ENCODE measurements around the gene MYO1D. TPM values are rescaled to one million over a fixed set of nuclear protein-coding genes. Genes with fewer than 3 reads are reported as not detected.
A peak's percentile ranks its signal among the peaks of the same experiment; 100 is the strongest.

MYO1D gene
- total and polyA plus RNA-seq, 8 donors: 22.0 to 92.8 (median 27.4) TPM

GRCh38 chr17:32510466-32510865, 366.5 kb downstream of the MYO1D start:
- intact Hi-C loops (cut with DNase I): no loop called here
- ATAC-seq: no peak
- no peak for TF ChIP-seq CTCF (IDR thresholded peaks at IDR 0.05)
- no peaks in the 10 kb centered on the region for H3K4me1 ChIP-seq
- H3K4me3 ChIP-seq: no peak overlapping the region
- H3K27ac ChIP-seq: no peak overlapping the region
- DNase-seq: no peak
- H3K27me3 ChIP-seq: no peaks in the 10 kb centered on the region
- H3K9me3 ChIP-seq: no peaks in the 10 kb centered on the region
- H3K36me3 ChIP-seq: no peaks in the 10 kb centered on the region

GRCh38 chr17:32508926-32509325, 368.0 kb downstream of the MYO1D start:
- Histone ChIP-seq H3K9me3 (no peaks in the 10 kb centered on the region), H3K36me3 (no peaks in the 10 kb centered on the region), H3K4me3 (no peak overlapping the region), H3K4me1 (peaks cover 4 to 15% of the 10 kb centered on the region in 2 donors), H3K27me3 (no peaks in the 10 kb centered on the region), H3K27ac (no peak overlapping the region)
- ATAC-seq (no peak), DNase-seq (no peak)
- TF ChIP-seq CTCF (IDR thresholded peaks at IDR 0.05): no peak
- intact Hi-C loops (cut with DNase I): no loop called here

- TF ChIP-seq CTCF (IDR thresholded peaks at IDR 0.05): no peak
- DNase-seq (no peak), ATAC-seq (peak; percentile 45)
- H3K4me1 ChIP-seq: peaks cover 12 to 31% of the 10 kb centered on the region in 2 donors
- no peaks in the 10 kb centered on the region for H3K36me3 ChIP-seq
- intact Hi-C loops (cut with DNase I): no loop called here
- H3K9me3 ChIP-seq: no peaks in the 10 kb centered on the region
- H3K27ac ChIP-seq: peak overlapping the region in 1 of 2 donors; percentile 81
- no peaks in the 10 kb centered on the region for H3K27me3 ChIP-seq
- H3K4me3 ChIP-seq: no peak overlapping the region
Observed at GRCh38 chr17:32504166-32504990, 372.5 kb downstream of the MYO1D start.

GRCh38 chr17:32503251-32504165, 373.4 kb downstream of the MYO1D start:
- peaks cover 12 to 31% of the 10 kb centered on the region in 2 donors for H3K4me1 ChIP-seq
- H3K27ac ChIP-seq: peak overlapping the region in 1 of 2 donors; percentile 81
- H3K9me3 ChIP-seq: no peaks in the 10 kb centered on the region
- intact Hi-C loops (cut with DNase I): no loop called here
- H3K27me3 ChIP-seq: no peaks in the 10 kb centered on the region
- H3K4me3 ChIP-seq: no peak overlapping the region
- TF ChIP-seq CTCF (IDR thresholded peaks at IDR 0.05): no peak
- no peak for DNase-seq
- peak; percentile 63 for ATAC-seq
- no peaks in the 10 kb centered on the region for H3K36me3 ChIP-seq

- Histone ChIP-seq H3K4me1 (peaks cover 12 to 31% of the 10 kb centered on the region in 2 donors), H3K27me3 (no peaks in the 10 kb centered on the region), H3K9me3 (no peaks in the 10 kb centered on the region), H3K4me3 (no peak overlapping the region), H3K36me3 (no peaks in the 10 kb centered on the region), H3K27ac (peak overlapping the region in 1 of 2 donors; percentile 81)
- intact Hi-C loops (cut with DNase I): no loop called here
- ATAC-seq: no peak
- DNase-seq: no peak
- no peak for TF ChIP-seq CTCF (IDR thresholded peaks at IDR 0.05)
Observed at GRCh38 chr17:32502710-32503109, 374.2 kb downstream of the MYO1D start.
